Kasumi-1 (cell line): ENCODE data around the gene RTN4R.

ENCODE experiments used
- DNase-seq, 2 experiments: peaks; one replicate each; lab custom pipeline; 2025; lab: John Stamatoyannopoulos, UW

Gene RTN4R

GRCh38 chr22:20241579-20242392, 26.3 kb downstream of the RTN4R start:
- no peak for DNase-seq

GRCh38 chr22:20240900-20241299, 27.2 kb downstream of the RTN4R start:
- no peak for DNase-seq

GRCh38 chr22:20240447-20240764, 27.7 kb downstream of the RTN4R start:
- DNase-seq = peak; percentile 86 to 90

DNA sequence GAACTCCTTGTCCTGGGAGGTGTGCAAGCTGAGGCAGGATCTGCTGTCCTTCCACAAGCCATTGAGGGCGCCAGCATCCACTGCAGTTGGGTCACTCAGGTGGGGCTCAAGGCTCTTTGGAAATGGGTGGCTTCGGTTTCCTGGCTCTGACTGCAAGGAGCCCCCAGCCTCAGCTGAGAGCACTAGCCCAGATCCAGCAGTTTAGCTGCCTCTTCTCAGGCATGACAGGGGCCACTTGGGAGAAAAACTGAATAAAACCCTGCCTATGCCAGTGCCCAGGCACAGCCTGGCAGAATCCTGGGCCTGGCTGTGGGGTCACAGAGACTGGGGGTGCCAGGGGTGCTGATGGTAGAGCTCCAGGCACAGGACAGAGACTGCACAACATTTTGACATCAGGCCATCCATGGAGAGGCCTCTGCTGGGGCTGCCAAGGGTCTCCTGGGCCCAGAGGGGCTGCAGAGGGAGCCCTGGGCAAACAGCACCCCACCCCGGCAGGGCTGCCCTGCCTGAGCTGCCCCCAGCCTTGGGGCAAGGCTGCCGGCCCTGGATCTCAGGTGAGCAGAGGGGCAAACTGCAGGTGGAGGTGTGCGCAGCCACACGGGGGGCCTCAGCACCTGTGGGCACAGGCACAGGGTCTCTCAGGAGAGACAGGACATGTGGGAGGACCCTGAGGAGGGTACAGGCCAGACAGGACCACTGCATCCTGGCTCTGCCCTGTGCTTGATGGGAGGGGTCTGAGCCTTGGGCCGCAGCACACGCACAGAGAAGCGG, 28.3 kb downstream of the RTN4R start:
- DNase-seq = no peak

DNA sequence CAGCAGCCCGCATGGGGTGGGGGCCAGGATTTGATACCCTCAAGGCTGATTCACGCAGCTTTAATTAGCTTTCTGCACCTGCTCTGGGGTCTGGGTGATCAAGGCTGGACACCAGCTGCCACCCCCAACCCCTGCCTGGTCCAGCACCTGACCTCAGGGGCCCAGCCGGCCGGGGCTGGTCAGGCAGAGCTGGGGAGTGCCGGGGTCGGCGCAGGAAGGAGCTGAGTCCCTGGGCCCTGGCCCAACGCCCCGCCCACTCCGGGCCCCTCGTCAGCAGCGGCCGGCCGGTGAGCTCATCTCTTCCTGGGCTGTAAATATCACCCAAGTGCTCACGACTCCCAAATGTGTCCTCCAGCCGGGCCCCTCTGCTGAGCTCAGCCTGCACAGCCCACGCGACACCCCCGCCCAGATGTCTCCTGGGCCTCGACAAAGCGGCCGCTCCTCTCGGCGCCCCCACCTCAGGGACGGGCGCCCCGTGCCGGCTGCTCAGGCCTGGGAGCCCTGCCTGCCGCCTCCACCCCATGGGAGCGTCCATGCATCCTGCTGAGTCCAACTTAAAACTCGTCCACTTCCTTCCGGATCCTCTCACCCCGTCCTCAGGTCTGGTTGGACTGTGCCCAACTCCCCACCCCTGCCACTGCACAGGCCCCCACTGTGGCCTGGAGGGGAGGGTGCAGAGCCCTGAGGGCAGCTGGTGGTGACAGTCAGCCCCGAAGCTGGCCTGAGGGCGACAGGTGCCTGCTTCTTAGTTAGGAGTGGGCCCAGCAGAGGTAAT, 29.0 kb downstream of the RTN4R start:
- DNase-seq = peak; percentile 66 to 86

- DNase-seq = peak; percentile 75 to 76
These were observed 29.6 kb downstream of the RTN4R start for GRCh38 chr22:20238536-20238900.

- DNase-seq = peak; percentile 67 to 72
These were observed 30.4 kb downstream of the RTN4R start for GRCh38 chr22:20237480-20238440.

- no peak for DNase-seq
These were observed 31.9 kb downstream of the RTN4R start for GRCh38 chr22:20236052-20236717.

DNA sequence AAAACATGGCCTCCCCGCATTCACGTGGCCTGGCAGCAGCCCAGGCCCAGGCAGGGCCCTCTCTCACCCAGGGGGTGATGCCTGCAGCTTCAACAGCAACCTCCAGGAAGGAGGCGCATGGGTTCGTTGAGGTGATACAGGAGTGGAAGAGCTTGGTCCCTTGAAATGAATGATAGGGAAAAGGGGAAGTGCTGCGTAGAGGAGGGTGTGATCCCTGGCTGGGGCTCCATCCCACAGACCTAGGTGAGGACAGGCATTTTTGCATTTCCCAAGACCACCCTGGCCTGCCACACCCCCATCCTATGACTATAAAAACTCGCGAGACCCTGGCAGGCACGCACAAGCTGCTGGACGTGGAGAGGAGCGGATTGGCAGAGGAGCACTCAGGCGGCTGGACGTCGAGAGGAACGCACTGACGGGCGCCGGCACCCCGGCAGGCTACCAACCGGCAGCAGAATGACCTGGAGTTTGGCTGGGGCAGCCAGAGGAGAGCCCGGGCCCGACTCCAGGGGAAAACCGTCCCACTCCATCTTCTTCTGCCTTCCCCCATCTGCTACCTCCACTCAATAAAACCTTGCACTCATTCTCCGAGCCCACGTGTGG, 32.6 kb downstream of the RTN4R start:
- peak; percentile 7 to 8 for DNase-seq

- no peak for DNase-seq
These were observed 33.2 kb downstream of the RTN4R start for GRCh38 chr22:20234760-20235388.

DNA sequence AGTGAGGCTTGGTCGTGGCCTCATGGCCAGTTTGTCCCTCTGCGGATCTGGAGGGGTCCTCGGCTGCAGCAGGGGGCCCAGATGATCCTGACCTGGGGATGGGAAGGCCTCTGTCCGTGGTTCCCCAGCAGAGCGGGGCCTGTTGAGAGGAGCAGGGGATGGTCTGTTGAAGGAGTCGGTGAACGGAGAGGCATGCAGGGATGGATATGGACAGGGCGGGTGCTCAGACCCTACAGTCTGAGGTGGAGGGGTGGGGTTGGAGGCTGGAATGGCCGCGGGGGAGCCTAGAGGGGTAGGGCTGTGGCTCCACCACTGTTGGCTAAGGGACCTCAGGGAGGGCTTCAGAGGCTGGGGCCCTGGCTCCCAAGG, 33.8 kb downstream of the RTN4R start:
- no peak for DNase-seq

- DNase-seq = no peak
These were observed 34.5 kb downstream of the RTN4R start for GRCh38 chr22:20233351-20234313.

- no peak for DNase-seq
These were observed 35.3 kb downstream of the RTN4R start for GRCh38 chr22:20232781-20233180.

DNA sequence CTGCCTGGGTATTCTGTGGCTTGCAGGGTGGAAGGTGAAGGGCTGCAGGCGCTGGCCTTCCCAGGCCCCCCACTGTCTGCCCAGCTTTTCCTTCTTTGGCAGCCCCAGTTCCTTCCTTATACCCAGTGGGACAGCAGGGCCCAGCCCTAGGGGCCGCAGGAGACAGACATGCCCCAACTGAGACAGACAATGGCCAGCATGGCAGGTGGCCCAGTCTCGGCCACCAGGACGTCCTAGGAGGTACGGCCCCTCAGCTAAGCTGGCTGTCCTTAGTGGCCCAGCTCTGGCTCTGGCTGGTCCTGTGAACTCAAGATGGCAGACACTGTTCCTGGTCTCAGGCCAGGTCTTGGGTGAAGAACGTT, 35.9 kb downstream of the RTN4R start:
- no peak for DNase-seq

DNA sequence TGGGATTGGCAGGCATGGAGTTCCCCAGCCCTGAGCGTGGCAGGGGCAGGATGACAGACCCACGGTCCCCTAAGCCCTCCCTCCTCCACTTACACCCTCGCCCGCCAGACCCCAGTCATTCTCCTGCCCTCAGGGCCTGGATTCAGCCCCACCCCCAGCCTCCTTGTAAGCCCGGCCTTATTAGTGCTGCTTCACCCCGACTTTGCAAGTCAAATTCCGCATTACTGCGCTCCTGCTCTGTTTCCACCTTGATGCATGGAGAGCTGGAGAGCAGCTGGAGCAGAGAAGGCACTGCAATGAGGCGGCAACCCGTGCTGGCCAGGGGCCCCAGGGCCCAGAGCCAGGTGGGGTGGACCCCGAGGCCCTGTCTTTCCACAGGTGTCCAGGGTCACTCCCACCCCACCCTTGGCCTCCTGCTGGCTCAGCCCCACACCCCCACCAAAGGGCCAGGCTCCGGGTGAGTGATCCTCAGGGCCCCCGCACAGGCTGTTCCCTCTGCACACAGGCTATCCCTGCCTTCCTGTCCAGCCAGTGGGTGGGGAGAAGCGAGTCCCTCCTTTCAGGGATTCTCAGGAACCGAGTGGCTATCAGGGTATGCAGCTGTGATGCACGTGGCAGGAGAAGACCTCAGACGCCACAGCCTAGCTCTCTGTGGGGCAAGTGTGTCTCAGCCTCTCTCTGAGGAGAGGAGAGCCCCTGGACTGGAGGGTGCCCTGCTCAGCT, 36.4 kb downstream of the RTN4R start:
- no peak for DNase-seq

DNA sequence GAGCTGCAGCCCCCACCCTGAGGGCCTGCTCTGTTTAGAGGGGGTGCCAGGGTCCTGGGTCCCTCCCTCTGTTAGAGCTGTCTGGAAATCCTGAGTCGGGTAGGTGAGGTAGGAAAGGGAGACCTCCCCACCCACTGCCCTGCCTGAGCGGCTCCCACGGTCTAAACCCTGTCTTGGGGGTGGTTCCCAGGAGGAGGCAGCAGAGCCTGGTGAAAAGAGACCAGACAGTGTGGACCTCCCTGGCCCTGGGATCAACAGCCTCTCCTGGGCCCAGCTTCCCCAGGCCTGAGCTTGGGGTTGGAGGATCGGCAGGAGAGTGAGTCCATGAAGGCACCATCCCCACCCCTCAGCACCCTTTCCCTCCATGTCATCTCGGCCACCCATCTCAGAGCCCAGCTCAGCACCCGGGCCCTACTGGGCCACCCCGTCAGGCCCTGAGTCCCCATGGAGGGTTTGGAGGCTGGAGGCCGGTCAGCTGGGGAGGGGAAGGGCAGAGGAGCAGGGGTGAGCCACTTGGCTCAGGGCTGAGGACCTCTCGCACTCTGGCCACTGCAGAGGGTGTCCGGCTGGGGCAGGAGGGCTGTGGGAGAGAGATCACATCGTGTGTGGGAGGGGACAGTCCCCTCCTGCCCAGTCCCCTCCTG, 37.2 kb downstream of the RTN4R start:
- no peak for DNase-seq

- no peak for DNase-seq
These were observed 38.0 kb downstream of the RTN4R start for GRCh38 chr22:20229916-20230775.
